Activated T-helper 17 cell treated with anti-CD3 and anti-CD28 coated beads, Interleukin-2, amount 50 U/mL, for 72 hours (primary cell): ENCODE measurements around the gene ROR2. TPM values are rescaled to one million over a fixed set of nuclear protein-coding genes. Genes with fewer than 3 reads are reported as not detected.
A peak's percentile ranks its signal among the peaks of the same experiment; 100 is the strongest.

ENCODE experiments used
- ATAC-seq: fragments of 150-1000 bp; cut with Tn5 transposase; replicated peaks from 2 replicates; pipeline ENCODE4 v1.10.0; 2021; ENCODE audit warnings: mild to moderate bottlenecking, moderate library complexity
- H3K27ac Mint-ChIP-seq: one replicate; pipeline ENCODE4 v1.8.0; 2022; ENCODE audit warnings: mixed read lengths
- H3K27me3 Mint-ChIP-seq: one replicate; pipeline ENCODE4 v1.8.0; 2022; ENCODE audit warnings: mixed read lengths
- H3K36me3 Mint-ChIP-seq: one replicate; pipeline ENCODE4 v1.8.0; 2022; ENCODE audit warnings: low read depth, mild to moderate bottlenecking, mixed read lengths
- H3K4me1 Mint-ChIP-seq: one replicate; pipeline ENCODE4 v1.8.0; 2022; ENCODE audit warnings: mixed read lengths
- H3K4me3 Mint-ChIP-seq: one replicate; pipeline ENCODE4 v1.8.0; 2022; ENCODE audit warnings: mild to moderate bottlenecking, mixed read lengths
- H3K9me3 Mint-ChIP-seq: one replicate; pipeline ENCODE4 v1.8.0; 2022; ENCODE audit warnings: mixed read lengths
- total RNA-seq, 2 donors: library from RNA; stranded (reverse); gene quantifications; one replicate each; pipeline ENCODE4 v1.2.3, GENCODE V29; 2022

The ROR2 gene
- total RNA-seq, 2 donors from 2014 or later: 0.08 TPM; not detected in 1

- Mint-ChIP-seq H3K4me1 (no peaks in the 10 kb centered on the region), H3K36me3 (no peaks in the 10 kb centered on the region), H3K9me3 (peaks cover 4% of the 10 kb centered on the region), H3K27me3 (peaks cover 4% of the 10 kb centered on the region), H3K4me3 (no peak overlapping the region), H3K27ac (no peak overlapping the region)
- ATAC-seq: no peak
These were observed 10.3 kb upstream of the ROR2 start for GRCh38 chr9:91960367-91960766.

GRCh38 chr9:91958174-91958573 lies 8.1 kb upstream of the ROR2 start:
- no peaks in the 10 kb centered on the region for H3K4me1 Mint-ChIP-seq

GRCh38 chr9:91954841-91955471 lies 4.9 kb upstream of the ROR2 start:
- H3K4me3 Mint-ChIP-seq: no peak overlapping the region
- no peaks in the 10 kb centered on the region for H3K9me3 Mint-ChIP-seq
- no peaks in the 10 kb centered on the region for H3K4me1 Mint-ChIP-seq
- no peak for ATAC-seq
- no peak overlapping the region for H3K27ac Mint-ChIP-seq
- H3K36me3 Mint-ChIP-seq: no peaks in the 10 kb centered on the region
- H3K27me3 Mint-ChIP-seq: peaks cover 35% of the 10 kb centered on the region

More at GRCh38 chr9:91958174-91958573, 8.1 kb upstream of the ROR2 start:
- ATAC-seq: no peak
- peaks cover 16% of the 10 kb centered on the region for H3K27me3 Mint-ChIP-seq
- no peak overlapping the region for H3K27ac Mint-ChIP-seq
- no peak overlapping the region for H3K4me3 Mint-ChIP-seq
- H3K9me3 Mint-ChIP-seq: peaks cover 4% of the 10 kb centered on the region
- H3K36me3 Mint-ChIP-seq: no peaks in the 10 kb centered on the region

- no peak for ATAC-seq
- H3K9me3 Mint-ChIP-seq: no peaks in the 10 kb centered on the region
- peaks cover 35% of the 10 kb centered on the region for H3K27me3 Mint-ChIP-seq
- H3K27ac Mint-ChIP-seq: no peak overlapping the region
- no peaks in the 10 kb centered on the region for H3K4me1 Mint-ChIP-seq
- no peaks in the 10 kb centered on the region for H3K36me3 Mint-ChIP-seq
- no peak overlapping the region for H3K4me3 Mint-ChIP-seq
These were observed 3.7 kb upstream of the ROR2 start for GRCh38 chr9:91953718-91954117.

GRCh38 chr9:91951944-91952520 lies 2.0 kb upstream of the ROR2 start:
- Mint-ChIP-seq H3K4me1 (no peaks in the 10 kb centered on the region), H3K9me3 (no peaks in the 10 kb centered on the region), H3K27ac (no peak overlapping the region), H3K4me3 (no peak overlapping the region), H3K27me3 (peaks cover 43% of the 10 kb centered on the region), H3K36me3 (no peaks in the 10 kb centered on the region)
- ATAC-seq: no peak

- H3K36me3 Mint-ChIP-seq: no peaks in the 10 kb centered on the region
- H3K27ac Mint-ChIP-seq: no peak overlapping the region
- peak; percentile 24 for ATAC-seq
- no peak overlapping the region for H3K4me3 Mint-ChIP-seq
- H3K9me3 Mint-ChIP-seq: no peaks in the 10 kb centered on the region
- no peaks in the 10 kb centered on the region for H3K4me1 Mint-ChIP-seq
- peaks cover 53% of the 10 kb centered on the region for H3K27me3 Mint-ChIP-seq
These were observed 559 bp downstream of the ROR2 start for GRCh38 chr9:91949392-91949945.

- Mint-ChIP-seq H3K4me3 (no peak overlapping the region), H3K27ac (no peak overlapping the region), H3K27me3 (peaks cover 53% of the 10 kb centered on the region), H3K36me3 (no peaks in the 10 kb centered on the region), H3K9me3 (no peaks in the 10 kb centered on the region), H3K4me1 (no peaks in the 10 kb centered on the region)
- peak; percentile 28 for ATAC-seq
These were observed 1.2 kb downstream of the ROR2 start for GRCh38 chr9:91948597-91949391.

GRCh38 chr9:91948101-91948596 lies 1.9 kb downstream of the ROR2 start:
- ATAC-seq: no peak
- Mint-ChIP-seq H3K9me3 (no peaks in the 10 kb centered on the region), H3K36me3 (no peaks in the 10 kb centered on the region), H3K27me3 (peaks cover 53% of the 10 kb centered on the region), H3K4me3 (no peak overlapping the region), H3K27ac (no peak overlapping the region), H3K4me1 (no peaks in the 10 kb centered on the region)

GRCh38 chr9:91946653-91947488 lies 3.2 kb downstream of the ROR2 start:
- Mint-ChIP-seq H3K4me1 (no peaks in the 10 kb centered on the region), H3K27ac (no peak overlapping the region), H3K27me3 (peaks cover 53% of the 10 kb centered on the region), H3K9me3 (peaks cover 5% of the 10 kb centered on the region), H3K4me3 (no peak overlapping the region), H3K36me3 (no peaks in the 10 kb centered on the region)
- no peak for ATAC-seq

GRCh38 chr9:91946196-91946595 lies 3.8 kb downstream of the ROR2 start:
- H3K27ac Mint-ChIP-seq: no peak overlapping the region
- H3K4me3 Mint-ChIP-seq: no peak overlapping the region
- H3K27me3 Mint-ChIP-seq: peaks cover 50% of the 10 kb centered on the region
- ATAC-seq: no peak
- H3K4me1 Mint-ChIP-seq: no peaks in the 10 kb centered on the region
- H3K36me3 Mint-ChIP-seq: no peaks in the 10 kb centered on the region
- H3K9me3 Mint-ChIP-seq: peaks cover 5% of the 10 kb centered on the region

- Mint-ChIP-seq H3K4me3 (no peak overlapping the region), H3K36me3 (no peaks in the 10 kb centered on the region), H3K27me3 (peaks cover 45% of the 10 kb centered on the region), H3K9me3 (peaks cover 5% of the 10 kb centered on the region), H3K4me1 (no peaks in the 10 kb centered on the region), H3K27ac (no peak overlapping the region)
- ATAC-seq: no peak
These were observed 4.5 kb downstream of the ROR2 start for GRCh38 chr9:91945277-91946085.

GRCh38 chr9:91944711-91945110 lies 5.3 kb downstream of the ROR2 start:
- Mint-ChIP-seq H3K36me3 (no peaks in the 10 kb centered on the region), H3K4me3 (no peak overlapping the region), H3K27ac (no peak overlapping the region), H3K4me1 (no peaks in the 10 kb centered on the region), H3K27me3 (peaks cover 43% of the 10 kb centered on the region), H3K9me3 (peaks cover 5% of the 10 kb centered on the region)
- no peak for ATAC-seq
